EH (cell line): ENCODE results near the gene ARFGEF3.
"Not testable (repeated sequence)": the region's sequence is repeated elsewhere in the genome, so short reads cannot be mapped to it uniquely, and the experiment has no call there.

ENCODE experiments used
- DNase-seq: peaks from one replicate; pipeline ENCODE4 v3.0.0-alpha.2; 2015; ENCODE audit warnings: low read depth

Gene ARFGEF3

GRCh38 chr6:138212530-138212929, 50.8 kb downstream of the ARFGEF3 start:
- not testable (repeated sequence) for DNase-seq

GRCh38 chr6:138215093-138215782, 53.5 kb downstream of the ARFGEF3 start:
- no peak for DNase-seq

GRCh38 chr6:138218449-138218848, 56.7 kb downstream of the ARFGEF3 start, which contains the start of gene PBOV1:
Gene PBOV1, minus strand, starts transcription at chr6:138218491. Its CDS starts 96 bp downstream, at chr6:138218395.
- DNase-seq = no peak

GRCh38 chr6:138219398-138219797, 57.7 kb downstream of the ARFGEF3 start:
- no peak for DNase-seq

GRCh38 chr6:138219901-138220300, 58.2 kb downstream of the ARFGEF3 start:
- DNase-seq = no peak

GRCh38 chr6:138222901-138223546, 61.3 kb downstream of the ARFGEF3 start:
- no peak for DNase-seq

GRCh38 chr6:138225953-138226352, 64.2 kb downstream of the ARFGEF3 start:
- no peak for DNase-seq

GRCh38 chr6:138226700-138227315, 65.1 kb downstream of the ARFGEF3 start:
- DNase-seq = no peak

- DNase-seq = no peak
These were observed 65.6 kb downstream of the ARFGEF3 start for GRCh38 chr6:138227316-138227781.

GRCh38 chr6:138229072-138229471, 67.3 kb downstream of the ARFGEF3 start:
- DNase-seq = no peak

GRCh38 chr6:138229663-138230179, 68.0 kb downstream of the ARFGEF3 start:
- DNase-seq = no peak

GRCh38 chr6:138230221-138230620, 68.5 kb downstream of the ARFGEF3 start:
- no peak for DNase-seq

- no peak for DNase-seq
These were observed 69.1 kb downstream of the ARFGEF3 start for GRCh38 chr6:138230759-138231380.

- no peak for DNase-seq
These were observed 69.7 kb downstream of the ARFGEF3 start for GRCh38 chr6:138231381-138231886.

- DNase-seq = no peak
These were observed 72.6 kb downstream of the ARFGEF3 start for GRCh38 chr6:138234363-138234762.

GRCh38 chr6:138235205-138235604, 73.5 kb downstream of the ARFGEF3 start:
- DNase-seq = no peak

GRCh38 chr6:138235693-138236092, 74.0 kb downstream of the ARFGEF3 start:
- no peak for DNase-seq

GRCh38 chr6:138237463-138237862, 75.7 kb downstream of the ARFGEF3 start:
- DNase-seq = no peak

- no peak for DNase-seq
These were observed 76.6 kb downstream of the ARFGEF3 start for GRCh38 chr6:138238368-138238767.

- no peak for DNase-seq
These were observed 78.0 kb downstream of the ARFGEF3 start for GRCh38 chr6:138239774-138240173.

- DNase-seq = peak; percentile 43
These were observed 78.9 kb downstream of the ARFGEF3 start for GRCh38 chr6:138240476-138241245.
